NOMO-1 (cell line): ENCODE data around the gene AEBP2.
"Not testable (repeated sequence)": the region's sequence is repeated elsewhere in the genome, so short reads cannot be mapped to it uniquely, and the experiment has no call there.

Experiments used
- DNase-seq, 2 experiments: peaks; one replicate each; lab custom pipeline; 2025; ENCODE audit not compliant: unreplicated experiment in 2 of 2; lab: John Stamatoyannopoulos, UW

Gene AEBP2

GRCh38 chr12:19419086-19419485 lies 20.2 kb upstream of the AEBP2 start:
- no peak for DNase-seq

- no peak for DNase-seq
Observed at GRCh38 chr12:19421503-19422282, 17.6 kb upstream of the AEBP2 start.

GRCh38 chr12:19423166-19423930 lies 15.9 kb upstream of the AEBP2 start:
- DNase-seq = no peak

- DNase-seq = peak in 1 of 2 experiments; percentile 3
Observed at GRCh38 chr12:19428246-19428645, 11.0 kb upstream of the AEBP2 start.

- DNase-seq = not testable (repeated sequence)
Observed at GRCh38 chr12:19429491-19429890, 9.8 kb upstream of the AEBP2 start.

- DNase-seq = no peak
Observed at GRCh38 chr12:19430988-19431387, 8.3 kb upstream of the AEBP2 start.

- peak in 1 of 2 experiments; percentile 5 for DNase-seq
Observed at GRCh38 chr12:19431407-19432308, 7.6 kb upstream of the AEBP2 start.

GRCh38 chr12:19432309-19433170 lies 6.8 kb upstream of the AEBP2 start:
- no peak for DNase-seq

- DNase-seq = no peak
Observed at GRCh38 chr12:19434538-19434937, 4.8 kb upstream of the AEBP2 start.

- no peak for DNase-seq
Observed at GRCh38 chr12:19435831-19436497, 3.3 kb upstream of the AEBP2 start.

GRCh38 chr12:19436931-19437330 lies 2.4 kb upstream of the AEBP2 start:
- no peak for DNase-seq

GRCh38 chr12:19437996-19438395 lies 1.3 kb upstream of the AEBP2 start:
- DNase-seq = no peak

GRCh38 chr12:19440019-19440858 lies 947 bp downstream of the AEBP2 start:
- DNase-seq = peak; percentile 29 to 34

- no peak for DNase-seq
Observed at GRCh38 chr12:19440916-19441315, 1.6 kb downstream of the AEBP2 start.

- no peak for DNase-seq
Observed at GRCh38 chr12:19443585-19443984, 4.3 kb downstream of the AEBP2 start.

GRCh38 chr12:19444097-19444496 lies 4.8 kb downstream of the AEBP2 start:
- DNase-seq = no peak

- DNase-seq = no peak
Observed at GRCh38 chr12:19447386-19447785, 8.1 kb downstream of the AEBP2 start.

GRCh38 chr12:19449814-19450213 lies 10.5 kb downstream of the AEBP2 start:
- DNase-seq = no peak

- no peak for DNase-seq
Observed at GRCh38 chr12:19450362-19450761, 11.1 kb downstream of the AEBP2 start.
